D721Med (cell line): ENCODE data around the gene FAM20B.

Experiments used
- DNase-seq: peaks from one replicate; pipeline ENCODE4 v3.0.0; 2011; ENCODE audit warnings: low spot score; ENCODE audit not compliant: insufficient read length
- FAIRE-seq: peaks from 2 replicates; lab custom pipeline; 2011; peaks lifted over from hg19 to GRCh38; lab: Jason Lieb, UNC
- CTCF ChIP-seq: IDR thresholded peaks from 2 replicates; pipeline ENCODE4 v1.5.1; 2012; ENCODE audit warnings: mild to moderate bottlenecking, control low read depth; ENCODE audit not compliant: insufficient read depth; ENCODE audit errors: missing control alignments

FAM20B gene

GRCh38 chr1:179012038-179012437, 13.7 kb upstream of the FAM20B start:
- DNase-seq (no peak), FAIRE-seq (no peak)
- TF ChIP-seq CTCF: no peak

GRCh38 chr1:179014123-179014522, 11.6 kb upstream of the FAM20B start:
- DNase-seq (no peak), FAIRE-seq (no peak)
- TF ChIP-seq CTCF: no peak

- FAIRE-seq: no peak
- no peak for TF ChIP-seq CTCF
- no peak for DNase-seq
Observed at GRCh38 chr1:179015396-179015795, 10.3 kb upstream of the FAM20B start.

- no peak for FAIRE-seq
- no peak for DNase-seq
- no peak for TF ChIP-seq CTCF
Observed at GRCh38 chr1:179016706-179017382, 8.8 kb upstream of the FAM20B start.

GRCh38 chr1:179017383-179018326, 8.0 kb upstream of the FAM20B start:
- no peak for TF ChIP-seq CTCF
- peak; percentile 55 for FAIRE-seq
- peak; percentile 63 for DNase-seq

- no peak for DNase-seq
- TF ChIP-seq CTCF: no peak
- FAIRE-seq: no peak
Observed at GRCh38 chr1:179021873-179022272, 3.8 kb upstream of the FAM20B start.
